GM19238 (cell line): ENCODE results near the gene ADAM33.
A peak's percentile ranks its signal among the peaks of the same experiment; 100 is the strongest.

ENCODE experiments used
- DNase-seq: peaks from one replicate; pipeline ENCODE4 v3.0.0; 2011; ENCODE audit warnings: low spot score; ENCODE audit not compliant: insufficient read length

ADAM33 gene

DNA sequence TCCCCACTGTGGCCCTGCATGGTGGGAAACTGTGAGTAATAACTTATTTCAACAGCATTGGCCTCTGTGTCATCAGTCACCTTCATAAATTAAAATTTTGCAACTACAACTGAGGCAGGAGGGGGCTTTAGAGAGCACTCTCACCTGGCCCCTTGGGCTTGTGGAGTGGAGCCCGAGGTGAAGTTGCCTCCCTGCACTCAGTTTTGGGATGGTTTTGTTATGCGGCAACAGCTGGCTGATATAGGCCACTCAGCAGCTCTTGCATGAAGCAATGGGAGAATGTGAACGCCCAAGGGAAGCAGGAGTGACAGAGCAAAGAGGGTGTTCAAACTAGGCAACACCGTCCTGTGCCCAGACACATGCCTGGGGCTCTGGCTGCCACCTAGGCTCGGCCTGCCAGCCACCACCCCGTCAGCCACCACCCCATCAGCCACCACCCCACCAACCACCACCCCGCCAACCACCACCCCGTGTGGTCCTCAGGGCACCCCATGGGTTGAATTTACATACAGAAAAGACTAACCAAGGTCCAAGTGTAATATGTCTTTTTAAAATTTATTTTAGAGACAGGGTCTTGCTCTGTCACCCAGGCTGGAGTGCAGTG, 14.3 kb downstream of the ADAM33 start:
- DNase-seq, result no peak

DNA sequence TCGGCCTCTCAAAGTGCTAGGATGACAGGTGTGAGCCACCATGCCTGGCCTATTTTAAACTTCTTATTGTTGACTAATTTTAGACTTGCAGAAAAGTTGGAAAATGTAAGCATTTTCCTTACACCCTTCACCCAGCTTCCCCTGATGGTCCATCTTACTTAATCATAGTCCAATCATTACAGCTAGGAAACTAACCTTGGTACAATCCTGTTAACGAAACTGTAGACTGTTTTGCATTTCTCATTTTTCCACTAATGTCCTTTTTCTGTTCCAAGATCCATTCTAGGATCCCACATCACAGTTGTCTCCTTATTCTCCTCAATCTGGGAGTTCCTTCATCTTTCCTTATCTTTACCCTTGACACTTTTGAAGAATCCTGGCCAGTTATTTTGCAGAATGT, 18.0 kb downstream of the ADAM33 start:
- DNase-seq, result no peak

GRCh38 chr20:3663031-3663701, 18.6 kb downstream of the ADAM33 start, which contains the start of gene GFRA4:
Gene GFRA4, minus strand, starts transcription at chr20:3663399. Its CDS starts 0 bp downstream, at chr20:3663399.
- no peak for DNase-seq

- DNase-seq, result no peak
These were observed 19.8 kb downstream of the ADAM33 start for GRCh38 chr20:3661814-3662665.

DNA sequence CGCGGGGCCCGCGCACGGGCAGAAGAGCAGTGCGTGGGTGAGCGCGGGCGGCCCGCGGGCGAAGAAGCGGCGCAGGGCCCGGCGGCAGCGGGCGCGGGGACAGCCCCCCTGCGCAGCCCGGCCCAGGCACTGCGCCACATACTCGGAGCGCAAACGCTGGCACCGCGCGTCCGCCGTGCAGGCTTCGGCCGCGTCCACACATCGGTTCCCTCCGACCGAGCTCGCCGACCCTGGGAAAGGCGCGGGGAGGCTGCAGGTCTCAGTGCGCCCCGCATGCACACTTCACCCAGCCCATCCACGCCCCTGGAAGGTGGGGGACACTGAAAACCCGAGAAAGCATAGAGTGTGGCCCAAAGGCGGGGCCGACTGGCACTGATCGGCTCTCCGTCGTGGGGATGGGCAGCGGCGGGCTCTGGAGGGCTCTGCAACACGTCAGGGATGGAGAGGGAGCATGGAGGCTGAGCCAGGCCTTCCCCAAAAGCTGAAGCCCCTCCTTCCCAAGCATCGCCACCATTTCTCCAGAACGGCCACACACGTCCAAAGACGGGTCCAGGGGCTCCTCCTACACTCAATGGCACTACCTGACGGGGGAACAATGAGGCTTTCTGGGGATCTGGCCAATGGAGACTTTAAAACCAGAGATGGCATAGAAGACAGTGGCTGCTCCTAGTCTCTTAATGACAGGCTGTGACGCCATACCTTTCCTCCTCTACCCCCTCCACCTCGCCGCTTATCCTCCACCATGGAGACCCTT, 20.6 kb downstream of the ADAM33 start:
- no peak for DNase-seq

GRCh38 chr20:3660262-3661059, 21.3 kb downstream of the ADAM33 start:
- DNase-seq, result no peak

- DNase-seq, result no peak
These were observed 22.1 kb downstream of the ADAM33 start for GRCh38 chr20:3659492-3660261.

- peak; percentile 84 for DNase-seq
These were observed 22.9 kb downstream of the ADAM33 start for GRCh38 chr20:3658716-3659491.

DNA sequence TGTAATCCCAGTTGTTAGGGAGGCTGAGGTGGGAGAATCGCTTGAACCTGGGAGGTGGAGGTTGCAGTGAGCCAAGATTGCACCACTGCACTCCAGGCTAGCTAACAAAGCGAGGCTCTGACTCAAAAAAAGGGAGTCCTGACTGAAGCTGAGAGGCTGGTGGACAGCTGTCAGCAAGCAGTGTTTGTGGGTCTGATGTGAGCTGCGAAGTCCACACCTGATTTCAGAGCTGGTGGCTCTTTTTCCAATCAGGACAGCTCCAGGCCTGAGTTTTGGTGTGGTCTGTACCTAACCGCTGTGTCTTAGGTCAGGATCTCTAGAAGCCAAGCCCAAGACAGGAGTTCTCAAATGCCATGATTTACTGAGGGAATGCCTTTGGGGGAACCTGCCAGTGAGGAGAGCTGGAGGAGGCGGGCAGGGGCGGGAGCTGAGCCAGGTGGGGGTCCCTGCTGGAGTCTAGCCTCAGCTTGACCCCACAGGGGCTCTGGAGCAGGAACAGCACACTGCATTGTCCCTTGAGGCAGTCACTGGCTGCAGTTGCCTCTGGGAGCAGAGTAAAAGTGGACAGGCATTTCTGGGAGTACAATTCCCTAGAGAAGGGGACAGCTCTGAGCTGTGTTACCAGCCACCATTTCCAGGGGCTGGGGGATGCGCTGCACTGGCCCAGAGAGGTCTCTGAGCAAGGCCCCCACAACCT, 23.6 kb downstream of the ADAM33 start:
- DNase-seq, result no peak

DNA sequence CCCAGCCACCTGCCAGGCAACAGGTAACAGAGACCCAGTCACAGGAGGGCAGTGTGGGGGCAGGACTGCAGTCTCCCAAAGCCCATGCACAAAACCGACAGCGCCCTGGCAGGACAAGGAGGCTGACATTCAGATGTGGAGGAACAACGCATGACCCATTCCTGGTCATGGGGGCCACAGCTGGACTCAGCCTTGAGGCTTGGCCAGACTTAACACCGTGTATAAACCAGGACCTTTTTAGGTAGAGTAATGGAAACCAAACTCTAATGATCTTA, 26.7 kb downstream of the ADAM33 start:
- DNase-seq, result no peak

- DNase-seq, result no peak
These were observed 27.3 kb downstream of the ADAM33 start for GRCh38 chr20:3654326-3655130.

DNA sequence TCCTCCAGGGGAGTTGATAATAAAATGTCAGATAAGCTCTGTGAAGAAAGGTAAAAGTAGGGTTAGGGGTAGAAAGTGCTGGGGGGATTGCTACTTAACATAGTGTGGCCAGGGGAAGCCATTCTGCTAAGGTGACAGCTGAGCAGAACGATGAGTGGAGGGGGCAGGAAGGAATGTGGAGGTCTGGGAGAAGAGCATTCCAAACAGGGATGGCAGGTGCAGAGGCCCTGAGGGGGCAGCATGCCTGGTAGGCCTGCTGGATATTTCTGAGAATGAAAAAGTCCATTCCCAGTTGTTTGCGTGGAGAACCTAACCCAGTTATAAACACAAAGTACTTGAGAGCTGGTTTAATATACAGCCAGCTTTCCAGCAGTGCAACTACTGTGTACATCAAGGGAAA, 27.9 kb downstream of the ADAM33 start:
- DNase-seq, result no peak

GRCh38 chr20:3652676-3653596, 28.9 kb downstream of the ADAM33 start:
- DNase-seq, result no peak

DNA sequence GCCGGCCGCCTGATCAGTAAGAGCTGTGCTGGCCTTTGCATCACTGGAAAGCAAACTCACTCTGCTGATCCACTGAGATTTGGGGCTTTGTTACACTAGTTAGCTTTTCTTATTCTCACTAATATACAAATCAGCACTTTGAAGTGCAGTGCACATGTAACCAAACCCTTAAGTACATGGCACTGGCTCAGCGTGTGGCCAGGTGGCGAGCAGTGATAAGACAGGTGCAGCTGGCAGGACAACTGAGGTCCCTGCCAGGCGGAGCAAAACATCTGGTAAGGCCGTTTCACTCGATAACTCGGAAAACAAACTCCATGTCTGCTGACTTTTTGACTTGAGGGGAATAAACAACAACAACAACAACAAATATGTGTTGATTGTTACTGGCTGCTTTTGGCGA, 29.6 kb downstream of the ADAM33 start:
- no peak for DNase-seq

- DNase-seq, result no peak
These were observed 30.4 kb downstream of the ADAM33 start for GRCh38 chr20:3651204-3651962.

DNA sequence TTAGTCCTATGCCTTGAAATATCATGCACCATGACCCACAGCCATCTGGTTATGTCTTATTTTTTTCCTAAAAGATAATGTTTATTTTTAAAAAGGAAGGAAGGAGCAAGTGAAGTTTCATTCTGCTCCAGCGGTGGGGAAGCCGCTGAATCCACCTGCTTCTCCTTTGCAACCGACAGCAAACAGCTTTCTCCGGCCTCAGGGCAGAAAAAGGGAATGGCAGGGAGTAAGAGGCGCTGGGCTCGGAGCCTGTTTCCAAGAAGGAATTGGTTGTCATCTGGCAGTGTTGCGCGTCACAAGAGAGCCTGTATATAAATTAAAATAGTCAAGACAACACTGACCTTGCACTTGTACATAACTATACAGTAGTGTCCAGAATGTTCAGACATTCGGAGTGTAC, 32.9 kb downstream of the ADAM33 start:
- no peak for DNase-seq
